ENCODE results near the gene SHC4.
"Not testable (repeated sequence)": the region's sequence is repeated elsewhere in the genome, so short reads cannot be mapped to it uniquely, and the experiment has no call there.

The SHC4 gene, protein sequence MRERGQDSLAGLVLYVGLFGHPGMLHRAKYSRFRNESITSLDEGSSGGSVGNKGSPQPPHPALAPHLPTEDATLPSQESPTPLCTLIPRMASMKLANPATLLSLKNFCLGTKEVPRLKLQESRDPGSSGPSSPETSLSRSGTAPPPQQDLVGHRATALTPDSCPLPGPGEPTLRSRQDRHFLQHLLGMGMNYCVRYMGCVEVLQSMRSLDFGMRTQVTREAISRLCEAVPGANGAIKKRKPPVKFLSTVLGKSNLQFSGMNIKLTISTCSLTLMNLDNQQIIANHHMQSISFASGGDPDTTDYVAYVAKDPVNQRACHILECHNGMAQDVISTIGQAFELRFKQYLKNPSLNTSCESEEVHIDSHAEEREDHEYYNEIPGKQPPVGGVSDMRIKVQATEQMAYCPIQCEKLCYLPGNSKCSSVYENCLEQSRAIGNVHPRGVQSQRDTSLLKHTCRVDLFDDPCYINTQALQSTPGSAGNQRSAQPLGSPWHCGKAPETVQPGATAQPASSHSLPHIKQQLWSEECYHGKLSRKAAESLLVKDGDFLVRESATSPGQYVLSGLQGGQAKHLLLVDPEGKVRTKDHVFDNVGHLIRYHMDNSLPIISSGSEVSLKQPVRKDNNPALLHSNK

DNA sequence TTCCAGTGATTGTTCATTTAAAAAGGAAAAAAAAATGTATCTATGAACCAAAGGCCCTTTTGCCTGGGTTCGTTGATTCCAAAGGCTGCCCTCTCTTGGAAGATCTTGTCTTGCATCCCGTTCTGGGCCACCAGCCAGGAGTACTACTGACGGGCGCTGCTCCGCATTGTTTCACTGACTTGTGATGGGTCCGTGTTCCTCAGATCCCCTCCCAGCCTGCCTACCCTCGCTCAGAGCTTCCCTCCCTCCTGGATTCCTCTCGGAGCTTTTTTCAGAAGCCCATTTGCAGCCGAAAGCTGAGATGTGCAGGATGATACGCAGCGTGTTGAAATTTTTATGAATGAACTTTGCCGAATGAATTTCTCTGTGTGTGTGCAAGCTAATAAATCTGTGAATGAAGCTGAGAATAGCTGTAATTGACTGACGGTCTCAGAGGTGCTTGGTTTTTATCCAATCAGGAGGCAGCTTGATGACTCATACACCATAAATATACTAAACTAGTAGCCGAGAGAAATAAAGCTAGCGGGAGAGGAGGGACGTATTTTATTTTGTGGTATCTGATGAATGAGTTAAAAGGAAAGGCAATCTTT, at the start of gene SHC4:
Gene SHC4 (minus strand): TSS at position 396 of the 590 bp plus-strand sequence. CDS start 904 bp downstream, outside the sequence.
- peak; percentile 77 for DNase-seq

GRCh38 chr15:48999314-48999713, 35.6 kb upstream of the SHC4 start:
- DNase-seq, result no peak

GRCh38 chr15:48996276-48996675, 32.6 kb upstream of the SHC4 start:
- DNase-seq, result no peak

DNA sequence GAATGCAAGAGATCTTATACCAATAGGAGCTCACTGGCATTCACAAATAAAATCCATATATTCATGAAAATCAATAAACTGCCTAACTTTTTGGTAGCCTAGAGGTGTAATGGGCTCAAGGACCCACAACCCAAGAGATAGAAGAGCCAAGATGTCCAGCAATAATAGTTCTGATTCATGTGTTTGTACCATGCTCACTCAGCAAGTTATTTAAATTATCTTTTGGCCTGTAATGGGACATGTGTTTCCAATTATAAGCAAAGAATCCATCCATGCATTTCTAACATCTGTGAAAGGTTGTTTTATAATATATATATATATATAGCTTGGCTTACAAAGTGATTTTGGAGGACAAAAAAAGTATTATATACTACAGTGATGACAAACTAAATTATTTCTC, 29.7 kb upstream of the SHC4 start:
- no peak for DNase-seq

GRCh38 chr15:48992545-48992944, 28.8 kb upstream of the SHC4 start:
- DNase-seq, result no peak

- DNase-seq, result no peak
Measured at GRCh38 chr15:48992096-48992495, 28.4 kb upstream of the SHC4 start.

- DNase-seq, result no peak
Measured at GRCh38 chr15:48989170-48989569, 25.5 kb upstream of the SHC4 start.

GRCh38 chr15:48987142-48987541, 23.4 kb upstream of the SHC4 start:
- no peak for DNase-seq

DNA sequence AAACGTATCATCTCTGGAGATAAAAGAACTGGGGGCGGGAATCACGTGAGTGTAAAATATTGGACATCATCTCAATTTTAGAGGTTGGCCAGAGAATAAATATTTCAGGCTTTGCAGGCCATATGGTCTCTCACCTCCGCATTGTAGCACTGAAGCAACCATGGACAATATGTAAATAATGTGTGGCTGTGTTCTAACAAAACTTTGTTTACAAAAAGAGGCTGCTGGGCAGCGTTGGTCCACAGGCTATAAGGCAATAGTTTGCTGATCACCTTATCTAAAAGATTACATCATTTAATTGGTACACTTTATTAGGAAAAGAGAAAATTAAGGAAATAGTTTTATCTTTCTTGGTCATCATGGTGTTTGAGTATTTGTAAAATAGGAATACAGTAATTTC, 22.5 kb upstream of the SHC4 start:
- no peak for DNase-seq

DNA sequence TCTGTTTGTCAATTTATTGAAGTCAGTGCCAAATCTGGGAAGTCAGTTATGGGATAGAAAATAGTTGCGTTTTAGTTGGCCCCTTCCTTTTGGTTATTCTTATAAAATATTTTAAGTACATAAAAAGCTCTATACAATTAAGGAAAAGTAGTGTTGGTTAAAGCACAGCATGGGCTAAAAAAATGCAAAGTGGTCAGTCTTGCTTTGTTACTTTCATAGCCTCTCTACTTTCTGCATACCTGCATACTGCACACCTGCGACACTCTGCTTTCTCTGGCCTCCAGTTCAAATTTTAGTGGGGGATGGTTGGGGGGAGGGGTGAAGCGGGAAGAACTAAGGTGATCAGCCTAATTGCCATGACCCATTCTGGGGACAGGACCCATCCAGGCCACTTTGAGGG, 21.8 kb upstream of the SHC4 start:
- DNase-seq, result no peak

DNA sequence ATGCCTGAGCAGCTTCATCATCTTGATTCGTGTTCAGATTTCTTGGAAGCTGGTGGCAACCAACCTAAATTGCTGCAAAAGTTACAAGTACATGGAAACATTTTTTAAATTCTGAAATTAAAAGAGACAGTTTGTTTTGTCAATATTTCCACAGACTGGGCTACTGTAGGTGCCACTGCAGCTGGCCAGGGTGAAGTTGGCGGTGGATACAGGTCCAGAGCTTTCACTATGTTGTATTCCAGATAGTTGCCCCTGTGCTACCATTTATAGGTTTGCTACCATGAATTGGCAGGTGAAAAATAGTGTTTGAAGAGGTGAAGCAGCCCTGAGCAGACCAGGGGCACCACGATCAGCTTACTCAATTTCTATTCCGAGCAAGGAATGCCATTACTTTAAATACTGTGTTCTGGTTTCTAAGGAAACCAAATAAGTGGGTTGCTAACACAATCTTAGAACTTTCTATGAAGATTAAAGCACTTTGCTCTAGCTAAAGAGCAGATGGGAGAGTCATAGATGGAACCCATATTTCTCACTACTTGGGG, 21.2 kb upstream of the SHC4 start:
- DNase-seq, result no peak

- DNase-seq, result no peak
Measured at GRCh38 chr15:48984021-48984710, 20.4 kb upstream of the SHC4 start.

DNA sequence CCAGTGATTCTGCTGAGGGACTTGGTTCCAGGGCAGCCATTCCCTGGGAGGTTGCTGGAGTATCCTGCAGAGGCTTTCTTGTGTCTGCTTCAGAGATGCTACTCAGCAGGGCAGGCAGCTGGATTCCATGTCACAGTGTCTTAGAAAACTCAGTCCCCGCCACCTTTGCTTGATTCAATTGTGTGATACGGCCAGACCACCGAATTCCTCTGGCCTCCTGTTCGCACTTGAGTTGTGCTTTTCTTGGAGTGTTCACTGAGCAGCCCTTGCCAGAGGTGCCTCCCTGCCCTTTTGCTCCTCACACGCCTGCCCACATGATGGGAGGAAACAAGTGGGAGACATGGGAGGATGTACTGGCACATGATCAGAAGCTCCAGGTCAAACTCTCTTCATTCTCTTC, 19.6 kb upstream of the SHC4 start:
- DNase-seq, result no peak

GRCh38 chr15:48981941-48982340, 18.2 kb upstream of the SHC4 start:
- no peak for DNase-seq

DNA sequence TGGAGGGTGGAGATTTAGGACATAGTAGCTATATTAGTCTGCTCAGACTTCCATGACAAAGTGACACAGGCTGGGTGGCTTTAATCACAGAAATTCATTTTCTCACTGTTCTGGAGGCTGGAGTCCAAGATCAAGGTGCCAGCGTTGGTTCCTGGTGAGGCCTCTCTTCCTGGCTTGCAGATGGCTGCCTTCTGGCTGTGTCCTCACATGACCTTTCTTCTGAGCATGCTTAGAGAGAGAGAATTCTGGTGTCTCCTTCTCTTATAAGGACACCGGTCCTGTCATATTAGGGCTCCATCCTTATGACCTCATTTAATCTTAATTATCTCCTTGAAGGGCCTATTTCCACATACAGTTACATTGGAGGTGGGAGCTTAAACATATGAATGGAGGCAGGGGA, 14.9 kb upstream of the SHC4 start:
- no peak for DNase-seq

GRCh38 chr15:48976444-48977088, 12.8 kb upstream of the SHC4 start:
- no peak for DNase-seq

DNA sequence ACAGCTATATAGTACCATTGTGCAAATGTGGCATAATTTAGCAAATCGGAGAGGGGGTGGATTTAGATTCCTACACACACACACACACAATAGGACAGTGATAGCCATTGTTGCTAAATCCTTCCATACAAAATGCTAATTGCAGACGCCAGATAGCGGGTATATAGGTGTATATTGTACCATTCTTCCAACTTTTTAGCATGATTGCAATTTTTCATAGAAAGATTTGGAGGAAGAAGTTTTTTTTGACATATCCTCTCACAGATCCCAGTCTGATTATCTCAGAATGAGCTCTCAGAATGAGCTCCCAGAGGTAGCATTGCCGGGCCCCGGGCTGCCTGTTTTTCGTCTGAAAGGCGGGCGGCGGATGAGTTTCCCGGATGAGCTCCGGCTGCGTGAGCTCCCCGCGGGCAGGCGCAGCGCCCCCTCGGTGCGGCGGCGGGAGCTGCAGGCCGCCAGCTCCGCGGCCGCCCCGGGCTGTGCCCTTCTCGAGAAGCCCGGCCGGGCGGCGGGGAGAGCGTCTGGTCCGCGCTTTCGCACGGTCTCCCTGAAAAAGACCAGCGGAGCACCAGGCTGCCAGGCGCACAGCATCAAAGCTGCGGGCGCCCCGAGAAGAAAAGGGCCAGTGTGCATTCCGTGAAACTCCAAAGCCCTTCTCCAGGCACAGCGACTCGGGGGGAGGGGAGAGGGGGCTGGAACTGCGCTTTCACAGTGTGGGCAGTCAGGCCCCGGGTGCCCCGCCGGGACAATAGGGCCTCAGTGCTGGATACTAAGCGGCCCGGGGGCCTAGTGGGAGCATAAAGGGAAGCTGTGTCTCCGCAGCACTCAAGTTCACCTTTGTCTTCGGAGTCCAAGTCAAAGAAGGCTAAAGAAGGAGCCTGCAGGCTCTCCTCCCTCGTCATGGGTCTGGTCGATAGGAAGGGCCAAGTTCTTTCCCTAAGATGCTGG, 12.0 kb upstream of the SHC4 start:
- peak; percentile 84 for DNase-seq

DNA sequence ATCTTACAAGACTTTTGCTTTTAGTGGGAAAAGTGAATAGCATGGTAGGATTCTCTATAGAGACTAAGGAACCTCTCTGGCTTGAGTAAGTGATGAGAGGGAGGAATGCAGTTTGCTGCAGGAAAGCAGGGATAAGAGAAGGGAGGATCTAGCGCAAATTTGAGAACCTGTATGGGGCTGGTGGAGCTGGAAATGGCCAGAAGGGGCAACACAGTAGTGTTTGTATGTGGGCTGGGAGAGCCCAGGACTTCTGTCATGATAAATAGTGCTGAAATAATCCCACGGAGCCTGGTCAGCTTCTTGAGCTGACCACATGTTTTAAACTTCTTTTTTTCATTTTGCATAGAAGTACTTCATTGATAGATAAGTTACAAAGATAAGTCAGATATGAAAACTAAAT, 11.2 kb upstream of the SHC4 start:
- no peak for DNase-seq

GRCh38 chr15:48972750-48973503, 9.2 kb upstream of the SHC4 start:
- no peak for DNase-seq

GRCh38 chr15:48970926-48971325, 7.2 kb upstream of the SHC4 start:
- not testable (repeated sequence) for DNase-seq

- no peak for DNase-seq
Measured at GRCh38 chr15:48968066-48968465, 4.3 kb upstream of the SHC4 start.
